HEK293T (cell line): ENCODE results near the gene ANKRD13D.

Experiments
- CTBP1 ChIP-seq: fragments of 450-650 bp; IDR thresholded peaks from 2 replicates; pipeline ENCODE4 v1.6.1; 2016; ENCODE audit warnings: borderline replicate concordance
- FOXM1 ChIP-seq: fragments of 450-650 bp; IDR thresholded peaks from 2 replicates; pipeline ENCODE4 v1.6.1; 2017; ENCODE audit warnings: mild to moderate bottlenecking, borderline replicate concordance
- SP1 ChIP-seq: fragments of 450-650 bp; IDR thresholded peaks from 2 replicates; pipeline ENCODE4 v1.6.1; 2017
- SUZ12 ChIP-seq: fragments of 450-650 bp; IDR thresholded peaks from 2 replicates; pipeline ENCODE4 v1.6.1; 2016; ENCODE audit warnings: mild to moderate bottlenecking

- no peak for TF ChIP-seq CTBP1
- TF ChIP-seq SP1: no peak
- no peak for TF ChIP-seq SUZ12
- no peak for TF ChIP-seq FOXM1
Observed at GRCh38 chr11:67344264-67344663, 55.2 kb downstream of the ANKRD13D start.
